Tibial nerve (tissue), 3 donors: ENCODE results near the gene RETREG3.

ENCODE experiments used
- CTCF ChIP-seq, 5 experiments: fragments of 200-600 bp in 3 of 5; fragments of 450-650 bp in 2 of 5; sonication (generic) in 3 of 5; IDR thresholded peaks; one replicate each; pipeline ENCODE4 v1.5.1; 2016 to 2019; ENCODE audit warnings: antibody characterized with exemption in 5 of 5, mild to moderate bottlenecking in 3 of 5, moderate library complexity in 2 of 5
- POLR2A ChIP-seq, 2 donors: fragments of 450-650 bp; IDR thresholded peaks; one replicate each; pipeline ENCODE4 v1.6.1; 2017; ENCODE audit warnings: antibody characterized with exemption in 2 of 2, mild to moderate bottlenecking in 2 of 2, moderate library complexity in 2 of 2

- TF ChIP-seq POLR2A (IDR thresholded peaks at IDR 0.05) (no peak), CTCF (IDR thresholded peaks at IDR 0.05) (no peak)
These were observed 43.5 kb downstream of the RETREG3 start for GRCh38 chr17:42565523-42566214.
